Mononuclear cell (primary cell): ENCODE results near the gene FRYL. TPM values are rescaled to one million over a fixed set of nuclear protein-coding genes. Genes with fewer than 3 reads are reported as not detected.
"Not testable (repeated sequence)": the region's sequence is repeated elsewhere in the genome, so short reads cannot be mapped to it uniquely, and the experiment has no call there.

ENCODE experiments used
- H3K27me3 ChIP-seq: 2 replicates; pipeline ENCODE4 v1.6.0; 2011; ENCODE audit warnings: low read length, control low read depth; ENCODE audit not compliant: insufficient read depth
- H3K4me1 ChIP-seq: 2 replicates; pipeline ENCODE4 v1.5.1; 2011; ENCODE audit warnings: mild to moderate bottlenecking, low read length, control low read depth; ENCODE audit not compliant: insufficient read depth
- H3K4me3 ChIP-seq: 2 replicates; pipeline ENCODE4 v1.5.1; 2011; ENCODE audit warnings: mild to moderate bottlenecking, low read length, moderate library complexity
- H3K9me3 ChIP-seq: 2 replicates; pipeline ENCODE4 v1.5.1; 2011; ENCODE audit warnings: low read depth, mild to moderate bottlenecking, control low read depth, low read length
- total RNA-seq: library from RNA; depleted of rRNA; stranded (reverse); fragments of >200 nt; gene quantifications from one replicate; pipeline ENCODE4 v1.2.3, GENCODE V29; 2012

The FRYL gene
- total RNA-seq, 1 donor: 97.3 TPM

DNA sequence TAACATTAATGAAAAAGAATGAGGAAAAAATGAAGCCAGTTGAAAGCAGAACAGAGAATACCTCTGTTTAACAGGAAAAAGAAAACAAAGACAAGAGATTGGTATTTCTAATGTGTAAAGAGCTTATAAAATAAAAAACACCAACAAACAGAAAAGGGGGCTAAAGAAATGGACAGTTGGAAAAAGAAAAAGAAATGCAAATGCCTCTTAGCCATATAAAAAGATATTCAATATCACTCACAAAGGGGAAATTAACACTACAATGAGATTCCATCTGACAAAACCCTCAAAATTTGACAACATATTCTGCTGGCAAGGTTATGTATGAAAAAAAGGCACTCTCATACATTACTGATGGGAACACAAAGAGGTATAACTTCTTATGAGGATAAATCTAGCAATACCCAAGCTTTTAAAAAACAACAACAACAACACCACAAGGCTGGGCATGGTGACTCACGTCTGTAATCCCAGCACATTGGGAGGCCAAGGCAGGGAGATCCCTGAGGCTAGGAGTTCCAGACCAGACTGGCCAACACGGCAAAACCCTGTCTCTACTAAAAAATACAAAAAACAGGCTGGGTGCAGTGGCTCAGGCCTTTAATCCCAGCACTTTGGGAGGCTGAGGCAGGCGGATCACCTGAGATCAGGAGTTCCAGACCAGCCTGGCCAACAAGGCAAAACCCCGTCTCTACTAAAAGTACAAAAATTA lies 75.8 kb downstream of the FRYL start:
- no peaks in the 10 kb centered on the region for H3K4me1 ChIP-seq
- H3K27me3 ChIP-seq: no peaks in the 10 kb centered on the region
- H3K4me3 ChIP-seq: no peak overlapping the region
- no peaks in the 10 kb centered on the region for H3K9me3 ChIP-seq

DNA sequence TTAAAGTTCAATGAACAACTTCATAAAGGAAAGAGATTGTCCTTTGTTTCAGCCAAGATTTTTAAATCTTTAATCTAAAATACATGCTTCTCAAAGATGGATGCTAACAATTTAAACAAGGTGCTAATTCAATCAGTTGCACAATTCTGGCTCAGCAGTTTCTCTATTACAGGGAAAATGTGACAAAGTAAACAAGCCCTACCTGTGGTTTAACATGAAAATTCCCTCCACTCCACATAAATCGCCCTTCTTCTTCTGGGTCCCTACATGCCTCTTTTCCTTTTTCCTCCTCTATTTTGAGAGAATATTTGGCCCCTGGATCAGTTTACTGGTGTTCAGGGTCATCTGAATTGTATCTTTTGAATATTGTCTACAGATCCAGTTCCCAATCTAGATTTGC lies 80.6 kb downstream of the FRYL start:
- no peaks in the 10 kb centered on the region for H3K9me3 ChIP-seq
- H3K4me1 ChIP-seq: peaks cover 12% of the 10 kb centered on the region
- no peaks in the 10 kb centered on the region for H3K27me3 ChIP-seq
- H3K4me3 ChIP-seq: no peak overlapping the region

DNA sequence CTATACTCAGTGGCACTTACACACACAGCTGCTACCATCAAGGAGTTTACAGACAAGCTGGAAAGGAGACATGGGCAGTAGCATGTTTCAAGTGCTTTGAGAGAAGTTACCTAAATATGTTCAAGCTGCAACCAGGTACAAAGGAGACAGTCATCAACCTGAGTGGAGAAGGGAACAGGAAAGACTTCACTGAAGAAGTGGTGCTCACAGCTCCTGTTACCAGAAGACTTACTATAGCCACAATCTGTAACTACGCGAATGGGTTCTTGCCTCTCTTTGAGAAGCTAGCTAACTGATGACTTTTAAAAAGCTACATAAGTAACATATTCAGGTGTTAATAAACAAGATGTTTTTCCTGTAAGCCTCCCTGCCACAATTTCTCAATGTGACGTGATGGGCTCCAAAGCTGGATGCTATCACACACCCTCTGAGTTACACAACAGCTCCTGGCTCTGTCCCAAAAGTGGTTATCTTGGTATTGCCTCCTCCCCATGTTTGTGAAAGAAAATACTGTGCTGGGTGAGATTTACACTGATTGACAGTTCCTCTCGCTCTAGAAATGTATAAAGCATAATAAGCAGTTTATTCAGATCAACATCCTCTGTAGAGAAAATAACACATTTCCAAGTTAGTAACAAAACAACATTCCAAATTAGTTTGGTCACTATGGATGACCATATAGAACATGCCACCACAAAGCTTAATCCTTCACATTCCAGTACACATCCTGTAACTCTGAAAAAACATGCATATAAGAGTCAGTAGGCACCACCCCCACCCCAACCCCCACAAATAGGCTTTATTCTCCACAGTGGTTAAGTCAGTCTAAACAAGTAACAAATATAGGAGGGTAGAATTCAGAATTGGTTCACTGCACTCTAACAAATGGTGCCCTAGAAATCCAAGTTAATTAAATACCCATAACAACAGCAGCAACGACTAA lies 81.8 kb downstream of the FRYL start:
- Histone ChIP-seq H3K4me3 (no peak overlapping the region), H3K9me3 (no peaks in the 10 kb centered on the region), H3K4me1 (peaks cover 12% of the 10 kb centered on the region), H3K27me3 (no peaks in the 10 kb centered on the region)

DNA sequence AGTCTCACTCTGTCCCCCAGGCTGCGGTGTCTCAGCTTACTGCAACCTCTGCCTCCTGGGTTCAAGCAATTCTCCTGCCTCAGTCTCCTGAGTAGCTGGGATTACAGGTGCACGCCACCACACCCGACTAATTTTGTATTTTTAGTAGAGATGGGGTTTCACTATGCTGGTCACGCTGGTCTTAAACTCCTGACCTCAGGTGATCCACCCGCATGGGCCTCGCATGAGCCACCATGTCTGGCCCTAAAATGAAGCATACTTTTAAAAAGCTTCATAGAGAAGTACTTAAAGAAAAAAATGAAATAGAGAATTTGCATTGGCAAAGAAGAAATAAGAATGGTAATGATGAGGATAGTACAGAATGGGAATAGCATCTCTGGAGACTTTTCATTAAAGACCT lies 82.6 kb downstream of the FRYL start:
- H3K4me3 ChIP-seq, H3K27me3 ChIP-seq, H3K9me3 ChIP-seq: not testable (repeated sequence)
- peaks cover 12% of the 10 kb centered on the region for H3K4me1 ChIP-seq

DNA sequence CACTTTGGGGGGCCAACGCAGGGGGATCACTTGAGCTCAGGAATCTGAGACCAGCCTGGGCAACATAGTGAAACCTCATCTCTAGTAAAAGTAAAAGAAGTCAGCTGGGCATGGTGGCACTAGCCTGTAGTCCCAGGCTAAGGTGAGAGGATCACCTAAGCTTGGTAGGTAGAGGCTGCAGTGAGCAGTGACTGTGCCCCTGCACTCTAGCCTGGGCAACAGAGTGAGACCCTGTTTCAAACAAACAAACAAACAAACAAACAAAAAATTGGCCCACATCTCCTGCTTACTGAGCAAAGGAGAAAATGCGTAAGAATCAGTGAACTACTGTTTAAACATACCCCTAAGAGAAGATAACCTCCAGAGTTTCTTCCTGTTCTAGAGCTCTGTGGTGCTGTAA lies 85.3 kb downstream of the FRYL start:
- no peak overlapping the region for H3K4me3 ChIP-seq
- no peaks in the 10 kb centered on the region for H3K27me3 ChIP-seq
- no peaks in the 10 kb centered on the region for H3K9me3 ChIP-seq
- peaks cover 12% of the 10 kb centered on the region for H3K4me1 ChIP-seq

DNA sequence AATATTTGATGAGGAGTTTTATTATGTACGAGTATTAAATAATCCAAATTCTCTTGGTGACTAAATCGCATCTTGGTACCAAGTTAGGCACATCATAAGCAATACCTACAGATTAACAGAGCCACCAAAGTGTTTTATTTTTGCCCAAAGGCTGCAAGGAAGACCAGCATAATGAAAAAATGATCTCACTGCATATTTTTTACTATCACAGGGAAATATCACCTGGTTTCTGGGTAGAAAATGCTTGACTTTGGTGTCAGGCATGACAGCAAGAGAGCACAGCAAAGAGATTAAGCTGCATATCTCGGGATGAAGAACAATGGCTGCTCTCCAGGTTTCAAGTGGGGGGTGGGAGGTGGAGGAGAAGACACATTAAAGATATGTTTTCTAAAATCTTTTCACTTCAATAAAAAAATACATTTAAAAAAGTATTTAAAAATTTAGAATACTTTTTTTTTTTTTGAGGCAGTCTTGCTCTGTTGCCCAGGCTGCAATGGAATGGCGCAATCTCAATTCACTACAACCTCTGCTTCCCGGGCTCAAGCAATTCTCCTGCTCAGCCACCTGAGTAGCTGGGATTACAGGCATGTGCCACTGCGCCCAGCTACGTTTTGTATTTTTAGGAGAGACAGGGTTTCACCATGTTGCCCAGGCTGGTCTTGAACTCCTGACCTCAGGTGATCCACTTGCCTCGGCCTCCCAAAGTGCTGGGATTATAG lies 86.1 kb downstream of the FRYL start:
- H3K4me1 ChIP-seq: peaks cover 12% of the 10 kb centered on the region
- no peaks in the 10 kb centered on the region for H3K27me3 ChIP-seq
- no peak overlapping the region for H3K4me3 ChIP-seq
- no peaks in the 10 kb centered on the region for H3K9me3 ChIP-seq

DNA sequence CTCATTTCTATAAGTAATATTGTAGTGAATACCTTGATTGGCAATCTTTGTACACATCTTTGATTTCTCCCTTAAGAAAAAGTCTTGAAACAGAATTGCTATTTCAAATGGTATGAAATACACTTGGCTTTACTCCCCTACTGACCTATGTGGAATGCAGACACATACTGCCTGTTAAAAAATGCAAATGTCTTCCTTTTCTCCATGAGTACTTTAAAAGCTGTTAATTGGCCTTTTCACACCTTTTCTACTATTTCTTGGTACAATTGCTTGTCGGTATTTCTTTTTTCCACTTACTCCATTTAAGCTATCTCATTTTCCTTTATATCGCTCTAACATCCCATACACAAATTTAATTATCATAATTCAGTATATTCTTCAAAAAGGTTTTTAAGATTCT lies 87.2 kb downstream of the FRYL start:
- Histone ChIP-seq H3K4me1 (peaks cover 3% of the 10 kb centered on the region), H3K9me3 (no peaks in the 10 kb centered on the region), H3K4me3 (no peak overlapping the region), H3K27me3 (no peaks in the 10 kb centered on the region)

DNA sequence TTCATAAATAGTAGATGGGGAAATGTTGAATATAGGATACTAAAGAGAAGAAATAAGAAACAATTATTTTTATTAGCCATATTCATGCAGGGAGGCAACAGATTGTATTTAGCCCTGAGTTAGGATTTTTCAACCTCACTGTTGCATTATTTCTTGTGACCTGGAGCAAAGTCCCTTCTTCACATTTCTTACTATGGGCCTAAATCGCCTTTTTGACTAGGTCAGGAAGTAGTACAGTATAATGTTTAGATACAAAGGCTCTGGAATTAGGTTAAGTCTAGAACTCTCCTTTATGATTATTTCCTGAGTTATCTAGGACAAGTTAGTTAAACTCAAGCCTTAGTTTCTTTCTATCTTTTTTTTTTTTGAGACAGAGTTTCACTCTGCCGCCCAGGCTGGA lies 88.0 kb downstream of the FRYL start:
- no peaks in the 10 kb centered on the region for H3K9me3 ChIP-seq
- no peaks in the 10 kb centered on the region for H3K27me3 ChIP-seq
- H3K4me1 ChIP-seq: no peaks in the 10 kb centered on the region
- H3K4me3 ChIP-seq: no peak overlapping the region

DNA sequence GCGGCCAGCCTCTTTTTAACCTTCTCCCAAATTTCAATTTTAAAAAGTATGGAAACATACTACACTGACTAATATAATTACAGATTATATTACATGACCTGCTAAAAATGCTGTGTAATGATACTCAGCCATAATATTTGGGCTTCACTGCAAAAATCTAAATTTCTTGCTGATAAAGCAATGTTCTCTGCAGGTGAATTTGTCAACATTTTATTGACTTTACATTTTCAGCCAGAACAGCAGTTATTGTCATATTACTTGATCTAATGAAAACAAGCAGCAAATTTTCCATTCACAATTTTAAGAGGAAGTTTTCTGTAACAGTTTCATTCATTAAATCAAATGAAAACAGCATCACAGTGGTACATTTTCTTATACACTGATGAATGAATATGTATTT lies 91.1 kb downstream of the FRYL start:
- H3K9me3 ChIP-seq: no peaks in the 10 kb centered on the region
- peaks cover 4% of the 10 kb centered on the region for H3K4me1 ChIP-seq
- H3K4me3 ChIP-seq: no peak overlapping the region
- H3K27me3 ChIP-seq: no peaks in the 10 kb centered on the region

DNA sequence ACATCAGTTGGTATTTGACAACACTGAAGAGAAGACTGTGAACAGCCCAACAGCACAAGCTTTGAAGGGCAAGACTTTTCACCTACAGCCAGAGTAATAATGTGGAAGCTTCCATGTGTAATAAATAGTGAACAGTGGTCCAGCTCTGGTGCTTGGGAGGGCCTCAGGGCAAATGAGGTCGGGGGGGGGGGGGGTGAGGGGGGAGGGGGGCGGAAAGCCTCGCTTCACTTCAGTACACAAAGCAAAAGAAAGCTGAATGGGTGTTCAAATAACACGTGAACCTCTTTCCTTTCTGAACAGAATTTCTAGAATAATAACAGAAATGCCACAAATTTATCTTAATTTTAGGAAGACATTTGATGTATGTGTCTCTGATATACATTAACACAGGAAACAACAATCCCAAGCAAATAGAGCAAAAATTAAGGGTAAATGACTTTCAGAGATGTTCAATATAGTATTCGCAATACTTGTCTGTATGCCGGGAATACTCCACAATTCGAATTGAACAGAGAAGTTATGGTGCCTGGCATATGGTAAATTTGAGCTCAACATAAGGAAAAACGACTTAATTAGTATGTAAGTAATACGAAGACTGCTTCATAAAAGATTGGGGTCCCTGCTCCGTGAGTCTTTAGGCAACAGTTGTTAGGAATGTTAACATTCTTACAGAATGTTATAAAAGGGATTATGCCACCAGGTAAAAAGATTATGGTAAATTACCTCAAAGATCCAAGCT lies 92.6 kb downstream of the FRYL start:
- Histone ChIP-seq H3K9me3 (no peaks in the 10 kb centered on the region), H3K4me1 (peaks cover 4% of the 10 kb centered on the region), H3K27me3 (no peaks in the 10 kb centered on the region), H3K4me3 (no peak overlapping the region)

DNA sequence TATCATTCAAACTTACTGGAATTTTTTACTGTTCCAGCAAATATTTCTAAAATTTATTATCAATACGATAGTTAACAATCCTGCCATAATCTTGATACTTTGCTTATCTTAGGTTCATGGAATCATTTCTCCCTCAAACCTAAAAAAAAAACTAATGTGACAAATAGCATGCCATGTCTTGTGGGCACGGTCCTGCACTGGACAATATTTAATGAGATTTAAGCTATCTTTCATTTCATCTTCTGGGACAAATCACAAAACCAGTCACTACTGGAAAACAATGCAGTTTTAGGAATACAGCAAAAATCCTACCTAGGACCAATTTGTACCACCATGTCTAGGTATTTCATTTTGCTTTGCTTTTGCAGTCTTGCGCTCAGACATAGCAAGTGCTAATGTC lies 93.7 kb downstream of the FRYL start:
- Histone ChIP-seq H3K27me3 (no peaks in the 10 kb centered on the region), H3K9me3 (no peaks in the 10 kb centered on the region)

DNA sequence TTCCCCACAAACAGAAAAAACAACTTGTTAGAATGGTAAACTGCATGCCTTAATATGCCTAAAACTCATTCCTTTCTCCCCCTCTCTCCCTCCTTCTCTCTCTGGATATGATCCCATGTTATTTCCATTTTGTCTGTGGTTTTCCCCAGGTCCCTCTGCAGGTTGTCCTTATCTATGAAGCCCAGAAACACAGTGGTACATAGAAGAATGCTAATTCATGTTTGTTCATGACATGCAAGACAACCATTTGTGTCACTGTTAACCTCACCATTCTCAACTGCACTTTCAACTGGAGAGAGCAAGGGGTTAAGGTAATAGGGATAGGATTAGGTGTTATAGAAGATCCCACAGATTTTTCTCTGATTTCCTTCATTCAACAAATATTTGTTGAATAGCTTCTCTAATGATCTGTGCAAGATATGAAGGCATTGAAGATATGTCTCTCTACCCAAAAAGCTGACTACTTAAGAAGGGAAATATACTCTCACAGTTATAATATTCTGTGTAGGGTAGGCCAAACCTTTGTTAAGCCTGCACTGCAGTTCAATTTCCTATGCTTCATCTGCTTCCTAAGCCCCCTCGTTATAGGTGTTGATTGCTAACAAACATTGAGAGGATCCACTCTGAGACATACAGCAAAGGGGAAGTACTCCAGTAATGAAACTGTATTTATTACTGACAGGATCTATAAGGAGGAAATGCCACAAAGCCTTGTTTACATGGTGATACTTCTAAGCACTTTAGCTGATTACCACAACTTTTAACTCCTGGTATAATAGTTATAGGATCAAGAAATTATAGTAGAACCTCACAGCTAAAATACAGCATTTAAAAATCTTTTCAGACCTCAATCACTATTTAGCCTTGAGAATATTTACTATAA lies 96.1 kb downstream of the FRYL start:
- H3K27me3 ChIP-seq: no peaks in the 10 kb centered on the region
- no peak overlapping the region for H3K4me3 ChIP-seq
- H3K9me3 ChIP-seq: no peaks in the 10 kb centered on the region
- peaks cover 4% of the 10 kb centered on the region for H3K4me1 ChIP-seq

More for the DNA sequence above, 93.7 kb downstream of the FRYL start:
- Histone ChIP-seq H3K4me3 (no peak overlapping the region), H3K4me1 (peaks cover 4% of the 10 kb centered on the region)

DNA sequence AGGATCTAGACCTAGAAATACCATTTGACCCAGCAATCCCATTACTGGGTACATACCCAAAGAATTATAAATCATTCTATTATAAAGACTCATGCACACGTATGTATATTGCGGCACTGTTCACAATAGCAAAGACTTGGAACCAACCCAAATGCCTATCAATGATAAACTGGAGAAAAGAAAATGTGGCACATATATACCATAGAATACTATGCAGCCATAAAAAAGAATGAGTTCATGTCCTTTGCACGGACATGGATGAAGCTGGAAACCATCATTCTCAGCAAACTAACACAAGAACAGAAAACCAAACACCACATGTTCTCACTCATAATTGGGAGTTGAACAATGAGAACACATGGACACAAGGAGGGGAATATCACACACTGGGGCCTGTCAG lies 97.2 kb downstream of the FRYL start:
- H3K4me3 ChIP-seq: not testable (repeated sequence)

DNA sequence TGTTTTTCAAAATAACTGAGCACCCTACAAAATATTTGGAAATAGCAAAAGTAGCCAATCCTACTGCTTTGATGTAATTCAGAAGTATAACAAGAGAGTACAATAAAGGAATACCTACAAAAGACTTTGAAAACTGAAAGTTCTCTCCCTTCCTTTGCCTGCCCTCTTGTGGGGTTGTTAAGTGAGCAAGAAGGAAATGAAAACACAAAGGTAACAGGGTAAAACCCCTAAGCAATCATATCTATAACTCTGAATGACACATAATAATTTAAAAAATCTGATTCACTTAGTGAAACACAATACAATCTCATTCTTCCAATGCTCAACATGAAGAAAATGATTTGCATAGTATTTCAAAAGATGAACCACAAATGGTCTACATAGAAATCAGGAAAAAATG lies 98.2 kb downstream of the FRYL start:
- Histone ChIP-seq H3K4me1 (peaks cover 4% of the 10 kb centered on the region), H3K27me3 (no peaks in the 10 kb centered on the region), H3K9me3 (no peaks in the 10 kb centered on the region), H3K4me3 (no peak overlapping the region)

More for the DNA sequence above, 97.2 kb downstream of the FRYL start:
- H3K27me3 ChIP-seq, H3K9me3 ChIP-seq, H3K4me1 ChIP-seq: not testable (repeated sequence)
